ENCODE measurements around the gene OLFM1.

GRCh38 chr9:135098400-135099105, 11.1 kb downstream of the OLFM1 start:
- no peak for TF ChIP-seq CTCF (IDR thresholded peaks at IDR 0.05)
- no peak for TF ChIP-seq POLR2A (IDR thresholded peaks at IDR 0.05)

Measured in uterus (tissue), 2 donors.